ENCODE data around the gene ARID5B. TPM values are rescaled to one million over a fixed set of nuclear protein-coding genes. Genes with fewer than 3 reads are reported as not detected.

Gene ARID5B
- total RNA-seq, 2 donors from 2014 or later: 67.9 to 90.1 TPM

- Histone ChIP-seq H3K27ac (no peak overlapping the region), H3K36me3 (no peaks in the 10 kb centered on the region), H3K4me3 (no peak overlapping the region), H3K4me1 (replicated peaks) (peaks cover 14% of the 10 kb centered on the region), H3K9me3 (no peaks in the 10 kb centered on the region), H3K27me3 (replicated peaks; ENCODE audit: insufficient read depth) (no peaks in the 10 kb centered on the region)
- DNase-seq (ENCODE audit: low spot score): no peak
- TF ChIP-seq POLR2A (IDR thresholded peaks at IDR 0.05) (no peak), CTCF (IDR thresholded peaks at IDR 0.05) (no peak), POLR2AphosphoS5 (IDR thresholded peaks at IDR 0.05) (no peak)
- WGBS: 82% methylated on average over 5 of the region's 5 CpGs
- intact Hi-C loops (cut with DNase I): loop anchor here (5.0 kb wide), 1 partner anchor 43 kb away; no protein-coding TSS in a partner anchor
Measured at GRCh38 chr10:61985715-61986114, 84.2 kb downstream of the ARID5B start.

- H3K36me3 ChIP-seq: no peaks in the 10 kb centered on the region
- H3K4me3 ChIP-seq: no peak overlapping the region
- H3K27ac ChIP-seq: peak overlapping the region in 1 of 2 donors; percentile 57
- H3K27me3 ChIP-seq (replicated peaks; ENCODE audit: insufficient read depth): no peaks in the 10 kb centered on the region
- peaks cover 11% of the 10 kb centered on the region for H3K4me1 ChIP-seq (replicated peaks)
- TF ChIP-seq POLR2A (IDR thresholded peaks at IDR 0.05): no peak
- no peak for TF ChIP-seq POLR2AphosphoS5 (IDR thresholded peaks at IDR 0.05)
- no peak for TF ChIP-seq CTCF (IDR thresholded peaks at IDR 0.05)
- WGBS: 88% methylated on average over 3 of the region's 3 CpGs
- DNase-seq (ENCODE audit: low spot score): no peak
- intact Hi-C loops (cut with DNase I): loop anchor here (5.0 kb wide), 1 partner anchor 44 kb away; no protein-coding TSS in a partner anchor
- no peaks in the 10 kb centered on the region for H3K9me3 ChIP-seq
Measured at GRCh38 chr10:61986382-61986781, 84.9 kb downstream of the ARID5B start.

- intact Hi-C loops (cut with DNase I): loop anchor here (5.0 kb wide), 1 partner anchor 45 kb away; no protein-coding TSS in a partner anchor
- no peak for TF ChIP-seq CTCF (IDR thresholded peaks at IDR 0.05)
- TF ChIP-seq POLR2AphosphoS5 (IDR thresholded peaks at IDR 0.05): no peak
- TF ChIP-seq POLR2A (IDR thresholded peaks at IDR 0.05): no peak
- DNase-seq (ENCODE audit: low spot score): no peak
- Histone ChIP-seq H3K4me1 (replicated peaks) (peaks cover 6% of the 10 kb centered on the region), H3K9me3 (no peaks in the 10 kb centered on the region), H3K4me3 (no peak overlapping the region), H3K36me3 (no peaks in the 10 kb centered on the region), H3K27ac (peak overlapping the region; percentile 11 to 57), H3K27me3 (replicated peaks; ENCODE audit: insufficient read depth) (no peaks in the 10 kb centered on the region)
- 90% methylated on average over 6 of the region's 6 CpGs for WGBS
Measured at GRCh38 chr10:61986788-61987492, 85.4 kb downstream of the ARID5B start.

- intact Hi-C loops (cut with DNase I): loop anchor here (5.0 kb wide), 1 partner anchor 45 kb away; no protein-coding TSS in a partner anchor
- Histone ChIP-seq H3K4me3 (no peak overlapping the region), H3K4me1 (replicated peaks) (peaks cover 6% of the 10 kb centered on the region), H3K27me3 (replicated peaks; ENCODE audit: insufficient read depth) (no peaks in the 10 kb centered on the region), H3K27ac (peak overlapping the region; percentile 11 to 57), H3K36me3 (no peaks in the 10 kb centered on the region), H3K9me3 (no peaks in the 10 kb centered on the region)
- TF ChIP-seq POLR2A (IDR thresholded peaks at IDR 0.05): no peak
- no peak for TF ChIP-seq POLR2AphosphoS5 (IDR thresholded peaks at IDR 0.05)
- TF ChIP-seq CTCF (IDR thresholded peaks at IDR 0.05): no peak
- 53% methylated on average over 3 of the region's 3 CpGs for WGBS
- DNase-seq (ENCODE audit: low spot score): no peak
Measured at GRCh38 chr10:61987537-61987936, 86.0 kb downstream of the ARID5B start.

GRCh38 chr10:61987951-61988379 lies 86.5 kb downstream of the ARID5B start:
- TF ChIP-seq POLR2AphosphoS5 (IDR thresholded peaks at IDR 0.05): peak; percentile 27
- TF ChIP-seq CTCF (IDR thresholded peaks at IDR 0.05): no peak
- TF ChIP-seq POLR2A (IDR thresholded peaks at IDR 0.05): no peak
- H3K4me1 ChIP-seq (replicated peaks): peaks cover 6% of the 10 kb centered on the region
- WGBS: 1% methylated on average over 2 of the region's 2 CpGs
- no peaks in the 10 kb centered on the region for H3K27me3 ChIP-seq (replicated peaks; ENCODE audit: insufficient read depth)
- intact Hi-C loops (cut with DNase I): loop anchor here (5.0 kb wide), 1 partner anchor 46 kb away; no protein-coding TSS in a partner anchor
- no peaks in the 10 kb centered on the region for H3K36me3 ChIP-seq
- no peak overlapping the region for H3K4me3 ChIP-seq
- DNase-seq (ENCODE audit: low spot score): no peak
- no peaks in the 10 kb centered on the region for H3K9me3 ChIP-seq
- H3K27ac ChIP-seq: peak overlapping the region; percentile 11 to 57

Measured in prostate gland (tissue), 2 donors.